ENCODE data around the gene OR52J3.

GRCh38 chr11:5096011-5096410 is 49.7 kb downstream of the OR52J3 start:
- TF ChIP-seq CTCF (IDR thresholded peaks at IDR 0.05) (no peak), POLR2A (IDR thresholded peaks at IDR 0.05) (no peak), POLR2AphosphoS5 (IDR thresholded peaks at IDR 0.05) (no peak)
